Activated naive CD4-positive, alpha-beta T cell treated with anti-CD3 and anti-CD28 coated beads, Interleukin-2, amount 50 U/mL, for 24 hours (primary cell): ENCODE results near the gene DRGX.

Experiments
- H3K27ac Mint-ChIP-seq: one replicate; pipeline ENCODE4 v1.8.0; 2021; ENCODE audit warnings: mild to moderate bottlenecking, mixed read lengths
- H3K27me3 Mint-ChIP-seq: one replicate; pipeline ENCODE4 v1.8.0; 2021; ENCODE audit warnings: mixed read lengths
- H3K36me3 Mint-ChIP-seq: one replicate; pipeline ENCODE4 v1.8.0; 2021; ENCODE audit warnings: mixed read lengths
- H3K4me1 Mint-ChIP-seq: one replicate; pipeline ENCODE4 v1.8.0; 2021; ENCODE audit warnings: mixed read lengths
- H3K4me3 Mint-ChIP-seq: one replicate; pipeline ENCODE4 v1.8.0; 2021; ENCODE audit warnings: mild to moderate bottlenecking, mixed read lengths
- H3K9me3 Mint-ChIP-seq: one replicate; pipeline ENCODE4 v1.8.0; 2021; ENCODE audit warnings: mixed read lengths

The DRGX gene

DNA sequence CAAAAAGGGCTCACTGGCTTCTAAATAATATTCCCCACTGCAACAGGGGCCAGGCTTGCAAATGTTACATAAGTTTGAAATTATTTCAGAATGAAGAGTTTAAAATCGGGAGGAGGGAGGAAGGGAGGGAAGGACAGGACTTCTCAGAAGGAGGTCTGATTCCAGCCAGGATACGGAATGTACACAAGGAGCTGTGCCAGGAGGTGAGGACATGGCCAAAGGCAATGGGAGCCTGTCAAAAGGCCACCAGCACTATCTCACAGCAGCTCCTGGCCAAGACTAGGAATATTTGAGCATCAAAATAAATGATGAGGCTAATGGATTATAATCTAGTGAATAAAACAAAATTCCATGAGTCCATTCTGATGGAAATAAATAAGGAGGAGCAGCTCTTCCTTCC lies 18.6 kb upstream of the DRGX start:
- H3K4me1 Mint-ChIP-seq, result no peaks in the 10 kb centered on the region
- H3K27me3 Mint-ChIP-seq, result peaks cover 6% of the 10 kb centered on the region
- H3K9me3 Mint-ChIP-seq, result no peaks in the 10 kb centered on the region
- H3K4me3 Mint-ChIP-seq, result no peak overlapping the region
- H3K27ac Mint-ChIP-seq, result no peak overlapping the region
- no peaks in the 10 kb centered on the region for H3K36me3 Mint-ChIP-seq

DNA sequence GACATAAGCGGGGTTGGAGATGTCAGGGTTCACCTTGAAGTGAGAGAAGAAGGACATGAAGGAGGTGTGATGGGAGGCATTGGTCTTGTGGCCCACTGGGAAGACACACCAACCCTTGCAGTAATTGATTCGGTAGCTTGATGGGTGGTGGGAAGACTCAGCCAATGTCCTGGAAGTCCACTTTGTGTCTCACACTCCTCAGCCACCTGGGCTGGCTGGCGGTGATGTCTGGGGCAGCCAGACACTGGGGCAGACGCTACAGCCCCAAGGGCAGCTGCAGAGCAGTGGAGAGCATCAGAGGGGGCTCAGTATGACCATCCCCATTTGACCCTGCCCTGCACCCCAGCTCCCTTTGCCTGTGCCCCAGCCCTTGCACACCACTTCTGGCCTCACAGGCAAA lies 16.7 kb upstream of the DRGX start:
- Mint-ChIP-seq H3K9me3 (no peaks in the 10 kb centered on the region), H3K36me3 (no peaks in the 10 kb centered on the region), H3K27me3 (peaks cover 14% of the 10 kb centered on the region), H3K4me1 (no peaks in the 10 kb centered on the region), H3K27ac (no peak overlapping the region), H3K4me3 (no peak overlapping the region)

- H3K9me3 Mint-ChIP-seq, result no peaks in the 10 kb centered on the region
- no peaks in the 10 kb centered on the region for H3K36me3 Mint-ChIP-seq
- H3K27ac Mint-ChIP-seq, result no peak overlapping the region
- no peaks in the 10 kb centered on the region for H3K4me1 Mint-ChIP-seq
- no peak overlapping the region for H3K4me3 Mint-ChIP-seq
- H3K27me3 Mint-ChIP-seq, result peaks cover 21% of the 10 kb centered on the region
Observed at GRCh38 chr10:49410365-49411074, 14.6 kb upstream of the DRGX start.

DNA sequence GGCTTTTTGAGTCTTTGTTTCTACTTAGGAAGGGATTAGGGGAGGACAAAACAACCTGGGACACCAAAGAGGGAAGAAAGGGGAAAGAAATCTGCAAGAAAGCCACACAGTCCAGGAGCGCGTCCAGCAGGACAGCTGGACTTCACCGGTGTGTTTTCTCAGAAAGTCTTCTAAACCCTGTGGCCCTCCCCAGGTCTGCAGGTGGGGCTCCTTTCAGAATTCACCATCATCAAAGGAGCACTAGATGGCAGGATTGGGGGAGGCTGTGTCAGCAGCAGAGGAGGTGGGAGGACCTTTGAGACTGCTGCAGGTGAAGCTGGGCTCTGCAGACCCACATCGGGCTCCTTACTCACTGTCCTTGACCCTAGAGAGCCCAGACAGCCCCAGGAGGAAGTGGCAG lies 13.9 kb upstream of the DRGX start:
- no peaks in the 10 kb centered on the region for H3K36me3 Mint-ChIP-seq
- no peaks in the 10 kb centered on the region for H3K4me1 Mint-ChIP-seq
- no peak overlapping the region for H3K4me3 Mint-ChIP-seq
- no peaks in the 10 kb centered on the region for H3K9me3 Mint-ChIP-seq
- no peak overlapping the region for H3K27ac Mint-ChIP-seq
- H3K27me3 Mint-ChIP-seq, result peaks cover 19% of the 10 kb centered on the region

- no peaks in the 10 kb centered on the region for H3K9me3 Mint-ChIP-seq
- no peak overlapping the region for H3K27ac Mint-ChIP-seq
- no peak overlapping the region for H3K4me3 Mint-ChIP-seq
- no peaks in the 10 kb centered on the region for H3K4me1 Mint-ChIP-seq
- no peaks in the 10 kb centered on the region for H3K36me3 Mint-ChIP-seq
- peaks cover 16% of the 10 kb centered on the region for H3K27me3 Mint-ChIP-seq
Observed at GRCh38 chr10:49408519-49409306, 12.8 kb upstream of the DRGX start.

- no peaks in the 10 kb centered on the region for H3K4me1 Mint-ChIP-seq
- no peaks in the 10 kb centered on the region for H3K36me3 Mint-ChIP-seq
- H3K9me3 Mint-ChIP-seq, result no peaks in the 10 kb centered on the region
- H3K4me3 Mint-ChIP-seq, result no peak overlapping the region
- peaks cover 23% of the 10 kb centered on the region for H3K27me3 Mint-ChIP-seq
- H3K27ac Mint-ChIP-seq, result no peak overlapping the region
Observed at GRCh38 chr10:49407552-49408137, 11.8 kb upstream of the DRGX start.

GRCh38 chr10:49407151-49407550 lies 11.3 kb upstream of the DRGX start:
- peaks cover 26% of the 10 kb centered on the region for H3K27me3 Mint-ChIP-seq
- no peaks in the 10 kb centered on the region for H3K9me3 Mint-ChIP-seq
- H3K27ac Mint-ChIP-seq, result no peak overlapping the region
- no peak overlapping the region for H3K4me3 Mint-ChIP-seq
- H3K36me3 Mint-ChIP-seq, result no peaks in the 10 kb centered on the region
- no peaks in the 10 kb centered on the region for H3K4me1 Mint-ChIP-seq

GRCh38 chr10:49404321-49404878 lies 8.5 kb upstream of the DRGX start:
- H3K4me1 Mint-ChIP-seq, result no peaks in the 10 kb centered on the region
- H3K27me3 Mint-ChIP-seq, result peaks cover 35% of the 10 kb centered on the region
- H3K4me3 Mint-ChIP-seq, result no peak overlapping the region
- H3K27ac Mint-ChIP-seq, result no peak overlapping the region
- H3K9me3 Mint-ChIP-seq, result no peaks in the 10 kb centered on the region
- no peaks in the 10 kb centered on the region for H3K36me3 Mint-ChIP-seq

GRCh38 chr10:49403363-49403762 lies 7.5 kb upstream of the DRGX start:
- H3K4me1 Mint-ChIP-seq, result peaks cover 5% of the 10 kb centered on the region
- H3K36me3 Mint-ChIP-seq, result no peaks in the 10 kb centered on the region
- no peaks in the 10 kb centered on the region for H3K9me3 Mint-ChIP-seq
- H3K27me3 Mint-ChIP-seq, result peaks cover 38% of the 10 kb centered on the region
- no peak overlapping the region for H3K27ac Mint-ChIP-seq
- H3K4me3 Mint-ChIP-seq, result no peak overlapping the region

GRCh38 chr10:49400365-49400764 lies 4.5 kb upstream of the DRGX start:
- no peaks in the 10 kb centered on the region for H3K9me3 Mint-ChIP-seq
- no peak overlapping the region for H3K4me3 Mint-ChIP-seq
- H3K27ac Mint-ChIP-seq, result no peak overlapping the region
- H3K27me3 Mint-ChIP-seq, result peaks cover 39% of the 10 kb centered on the region
- no peaks in the 10 kb centered on the region for H3K36me3 Mint-ChIP-seq
- peaks cover 8% of the 10 kb centered on the region for H3K4me1 Mint-ChIP-seq

- Mint-ChIP-seq H3K27ac (no peak overlapping the region), H3K4me1 (peaks cover 8% of the 10 kb centered on the region), H3K9me3 (no peaks in the 10 kb centered on the region), H3K27me3 (peaks cover 46% of the 10 kb centered on the region), H3K4me3 (no peak overlapping the region), H3K36me3 (no peaks in the 10 kb centered on the region)
Observed at GRCh38 chr10:49398986-49399385, 3.1 kb upstream of the DRGX start.

GRCh38 chr10:49398000-49398861 lies 2.3 kb upstream of the DRGX start:
- no peaks in the 10 kb centered on the region for H3K36me3 Mint-ChIP-seq
- H3K27ac Mint-ChIP-seq, result no peak overlapping the region
- peaks cover 49% of the 10 kb centered on the region for H3K27me3 Mint-ChIP-seq
- no peaks in the 10 kb centered on the region for H3K9me3 Mint-ChIP-seq
- no peak overlapping the region for H3K4me3 Mint-ChIP-seq
- H3K4me1 Mint-ChIP-seq, result peaks cover 8% of the 10 kb centered on the region

DNA sequence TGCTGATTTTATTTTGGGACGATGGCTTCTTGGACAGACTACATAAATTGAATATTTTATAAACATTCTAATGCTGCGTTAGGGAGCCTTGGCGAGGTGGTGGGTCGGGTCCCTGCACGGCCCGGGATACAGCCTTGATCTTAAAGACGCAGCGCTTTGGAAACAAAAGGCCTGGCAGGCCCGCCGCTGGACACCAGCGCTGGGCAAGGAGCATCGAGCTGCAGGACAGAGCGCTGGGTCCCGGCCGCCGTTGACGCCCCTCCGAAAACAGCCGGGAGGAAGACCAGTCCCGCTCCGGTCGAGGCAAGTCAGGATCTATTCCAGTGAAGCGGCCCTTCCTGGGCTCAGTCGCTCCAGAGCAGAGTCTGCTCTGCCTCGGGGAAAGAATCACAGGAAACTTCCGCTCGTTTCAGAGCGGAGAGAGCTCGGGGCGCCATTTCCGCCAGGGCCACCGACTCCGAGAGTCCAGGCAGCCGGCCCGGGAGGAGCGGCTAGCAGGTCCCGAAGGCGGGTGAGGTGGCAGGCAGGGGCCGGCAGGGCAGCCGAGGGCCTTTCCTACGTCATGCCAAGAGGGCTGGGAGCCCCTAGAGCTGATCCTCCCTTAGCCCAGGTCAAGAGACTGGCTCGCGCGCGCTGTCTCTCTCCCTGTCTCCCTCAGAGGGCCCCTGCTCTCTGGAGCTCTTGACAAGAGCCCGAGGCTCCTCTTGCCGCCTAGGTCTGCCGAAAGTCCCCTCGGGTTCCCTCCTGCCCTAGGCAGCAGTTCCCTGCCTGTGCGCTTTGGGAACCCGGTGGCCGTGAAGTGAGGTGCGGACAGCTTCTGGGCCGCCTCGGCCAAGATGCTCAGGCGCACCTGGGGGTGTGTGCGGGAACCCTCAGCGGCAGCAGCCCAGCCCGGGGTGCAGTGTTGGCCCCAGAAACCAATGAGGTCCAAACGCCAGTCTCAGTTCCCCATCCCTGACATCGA lies 1.4 kb upstream of the DRGX start:
- Mint-ChIP-seq H3K4me3 (no peak overlapping the region), H3K36me3 (no peaks in the 10 kb centered on the region), H3K9me3 (no peaks in the 10 kb centered on the region), H3K4me1 (peaks cover 8% of the 10 kb centered on the region), H3K27me3 (peaks cover 49% of the 10 kb centered on the region), H3K27ac (no peak overlapping the region)

GRCh38 chr10:49396666-49396999 lies 744 bp upstream of the DRGX start:
- Mint-ChIP-seq H3K27ac (no peak overlapping the region), H3K4me1 (peaks cover 8% of the 10 kb centered on the region), H3K27me3 (peaks cover 52% of the 10 kb centered on the region), H3K9me3 (no peaks in the 10 kb centered on the region), H3K36me3 (no peaks in the 10 kb centered on the region), H3K4me3 (no peak overlapping the region)
